ENCODE measurements around the gene ZNF454.

ZNF454 gene

GRCh38 chr5:178993955-178994579 lies 53.1 kb downstream of the ZNF454 start:
- DNase-seq: no peak

- no peak for DNase-seq
These were observed 53.8 kb downstream of the ZNF454 start, which contains the start of gene GRM6 for GRCh38 chr5:178994580-178995340. GRM6 (minus strand) TSS chr5:178995320; CDS start chr5:178994944, 376 bp downstream.

- no peak for DNase-seq
These were observed 54.3 kb downstream of the ZNF454 start for GRCh38 chr5:178995341-178995690.

- DNase-seq: no peak
These were observed 55.2 kb downstream of the ZNF454 start for GRCh38 chr5:178996156-178996555.

- no peak for DNase-seq
These were observed 56.2 kb downstream of the ZNF454 start for GRCh38 chr5:178997191-178997590.

GRCh38 chr5:178998441-178998840 lies 57.4 kb downstream of the ZNF454 start:
- no peak for DNase-seq

- no peak for DNase-seq
These were observed 65.6 kb downstream of the ZNF454 start for GRCh38 chr5:179006564-179006963.

GRCh38 chr5:179008667-179009066 lies 67.7 kb downstream of the ZNF454 start:
- DNase-seq: no peak

Data from NCI-H2171 treated with DMSO at 0.1 percent for 48 hours (cell line).